HFF-Myc (cell line): ENCODE results near the gene GRB7.

Experiments used
- DNase-seq: peaks from one replicate; pipeline ENCODE4 v3.0.0-alpha.2; 2011; ENCODE audit warnings: low read depth; ENCODE audit errors: extremely low read depth
- H3K4me3 ChIP-seq: replicated peaks from 2 replicates; pipeline ENCODE4 v1.5.1; 2011; ENCODE audit warnings: low read depth, mild to moderate bottlenecking, control low read depth, low read length
- CTCF ChIP-seq: IDR thresholded peaks from 2 replicates; pipeline ENCODE4 v1.5.1; 2012; ENCODE audit warnings: mild to moderate bottlenecking, low read depth, low read length, control low read depth; ENCODE audit errors: missing control alignments

Gene GRB7

GRCh38 chr17:39735882-39736281 lies 1.9 kb upstream of the GRB7 start:
- no peak for DNase-seq
- TF ChIP-seq CTCF = no peak
- no peak overlapping the region for H3K4me3 ChIP-seq

DNA sequence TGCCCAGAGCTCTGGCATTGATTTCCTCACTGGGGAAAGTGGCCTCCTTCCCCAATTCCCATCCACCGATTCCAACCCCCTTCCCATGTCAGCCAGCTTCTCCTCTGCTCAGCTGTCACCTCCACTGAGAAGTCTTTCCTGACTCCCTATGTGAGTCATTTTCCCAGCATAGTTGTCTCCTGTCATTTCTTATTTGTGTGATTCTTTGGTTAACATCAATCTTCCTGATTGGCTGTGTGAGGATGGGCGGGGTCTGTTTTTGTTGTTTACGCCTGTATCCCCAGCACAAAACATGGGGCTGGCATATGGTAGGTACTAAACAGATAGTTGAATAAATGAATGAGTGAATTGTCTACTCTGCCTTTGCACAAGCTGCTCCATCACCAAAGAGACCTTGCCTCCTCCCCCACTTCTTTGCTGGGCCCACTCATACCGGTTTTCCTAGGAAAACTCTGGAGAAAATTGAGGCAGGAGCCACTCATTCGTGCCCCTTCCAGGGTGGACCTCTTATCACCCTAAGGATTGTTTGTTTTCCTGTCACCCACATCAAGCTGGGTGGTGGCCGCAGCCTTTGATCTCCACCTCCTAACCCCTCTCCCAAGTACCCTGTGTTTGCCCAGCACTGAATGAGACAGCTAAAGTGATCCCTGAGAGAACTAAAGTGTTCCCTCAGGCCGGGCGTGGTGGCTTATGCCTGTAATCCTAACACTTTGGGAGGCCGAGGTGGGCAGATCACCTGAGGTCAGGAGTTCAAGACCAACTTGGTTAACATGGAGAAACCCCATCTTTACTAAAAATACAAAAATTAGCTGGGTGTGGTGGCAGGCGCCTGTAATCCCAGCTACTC lies 1.2 kb upstream of the GRB7 start:
- no peak overlapping the region for H3K4me3 ChIP-seq
- no peak for TF ChIP-seq CTCF
- DNase-seq = no peak

DNA sequence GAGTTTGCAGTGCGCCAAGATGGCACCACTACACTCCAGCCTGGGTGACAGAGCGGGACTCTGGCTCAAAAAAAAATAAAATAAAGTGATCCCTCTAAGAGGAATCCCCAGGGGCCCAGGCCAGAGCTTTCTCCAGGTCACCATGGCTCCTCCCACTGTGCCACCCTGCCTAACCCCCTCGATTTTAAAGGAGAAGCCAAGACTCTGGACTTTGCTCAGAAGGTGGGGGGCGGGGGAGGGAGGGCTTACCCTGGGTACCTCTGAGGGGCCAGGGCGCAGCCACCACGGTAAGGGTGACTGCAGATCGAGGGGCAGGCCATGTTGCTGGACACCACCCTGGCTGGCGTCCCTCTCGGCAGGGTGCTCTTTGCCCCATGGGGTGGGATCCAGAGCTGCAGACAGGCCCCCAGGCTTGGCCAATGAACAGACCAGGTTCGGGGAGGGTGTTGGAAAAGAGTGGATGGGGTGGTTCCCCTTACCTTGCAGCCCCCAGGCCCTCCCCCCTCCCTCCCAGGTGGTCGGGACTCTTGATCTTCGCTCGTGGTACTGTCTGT lies 455 bp upstream of the GRB7 start:
- DNase-seq = no peak
- no peak for TF ChIP-seq CTCF
- H3K4me3 ChIP-seq = no peak overlapping the region

DNA sequence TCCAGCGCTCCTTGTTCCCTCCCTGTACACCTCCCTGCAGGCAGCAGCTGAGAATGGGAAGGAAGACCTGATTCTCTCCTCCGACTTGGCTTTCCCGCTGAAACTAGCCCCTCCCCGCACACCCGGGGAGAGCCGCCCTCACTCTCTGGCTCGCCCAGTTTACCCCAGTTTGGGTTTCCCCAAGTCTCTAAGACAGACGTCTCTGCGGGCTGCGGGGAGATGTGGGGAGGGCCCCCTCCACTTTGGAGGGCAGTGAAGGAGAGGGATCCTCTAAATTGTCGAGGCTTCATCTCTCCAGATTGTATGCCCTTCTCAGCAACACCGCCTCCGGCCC lies 797 bp downstream of the GRB7 start:
- H3K4me3 ChIP-seq = no peak overlapping the region
- TF ChIP-seq CTCF = no peak
- DNase-seq = no peak

- no peak for TF ChIP-seq CTCF
- H3K4me3 ChIP-seq = no peak overlapping the region
- DNase-seq = no peak
Measured at GRCh38 chr17:39738983-39739884, 1.5 kb downstream of the GRB7 start.

GRCh38 chr17:39739885-39740356 lies 2.2 kb downstream of the GRB7 start:
- DNase-seq = no peak
- no peak for TF ChIP-seq CTCF
- no peak overlapping the region for H3K4me3 ChIP-seq
